HepG2 (cell line): ENCODE measurements around the gene NOXO1. TPM values are rescaled to one million over a fixed set of nuclear protein-coding genes. Genes with fewer than 3 reads are reported as not detected.

ENCODE experiments used
- CSRNP2 ChIP-seq: sonication (generic); formaldehyde crosslinking; conservative IDR thresholded peaks from 2 replicates; pipeline ENCODE4 v1.8.0; 2022; ENCODE audit warnings: low read depth, missing genetic modification reagents
- DR1 ChIP-seq: sonication (generic); formaldehyde crosslinking; IDR thresholded peaks from 2 replicates; pipeline ENCODE4 v1.8.0; 2021; ENCODE audit warnings: mild to moderate bottlenecking, missing genetic modification reagents, inconsistent platforms
- E2F1 ChIP-seq: sonication (generic); formaldehyde crosslinking; IDR thresholded peaks from 2 replicates; pipeline ENCODE4 v1.5.0; 2020; ENCODE audit warnings: missing genetic modification reagents
- FOXC1 ChIP-seq: sonication (generic); formaldehyde crosslinking; IDR thresholded peaks from 2 replicates; pipeline ENCODE4 v1.8.0; 2022; ENCODE audit warnings: mild to moderate bottlenecking, missing genetic modification reagents, borderline replicate concordance
- HOXA9 ChIP-seq: sonication (generic); formaldehyde crosslinking; IDR thresholded peaks from 2 replicates; pipeline ENCODE4 v1.8.1; 2022; ENCODE audit warnings: missing genetic modification reagents, mild to moderate bottlenecking, moderate library complexity, borderline replicate concordance
- KAT8 ChIP-seq: IDR thresholded peaks from 2 replicates; pipeline ENCODE4 v1.6.1; 2016; ENCODE audit warnings: missing genetic modification reagents, missing compliant biosample characterization
- KDM5B ChIP-seq: sonication (generic); formaldehyde crosslinking; IDR thresholded peaks from 2 replicates; pipeline ENCODE4 v1.4.0; 2020; ENCODE audit warnings: missing genetic modification reagents, mild to moderate bottlenecking, borderline replicate concordance
- MLLT10 ChIP-seq: sonication (generic); formaldehyde crosslinking; IDR thresholded peaks from 2 replicates; pipeline ENCODE4 v1.4.0; 2020; ENCODE audit warnings: missing genetic modification reagents
- NCOR1 ChIP-seq: fragments of 200-600 bp; sonication (generic); IDR thresholded peaks from 2 replicates; pipeline ENCODE4 v1.7.0; 2017; ENCODE audit warnings: antibody characterized with exemption, low read length, borderline replicate concordance
- NFATC3 ChIP-seq: sonication (generic); formaldehyde crosslinking; IDR thresholded peaks from 2 replicates; pipeline ENCODE4 v1.5.1; 2020; ENCODE audit warnings: mild to moderate bottlenecking, missing genetic modification reagents
- PAF1 ChIP-seq: IDR thresholded peaks from 2 replicates; pipeline ENCODE4 v1.6.1; 2016; ENCODE audit warnings: missing genetic modification reagents, missing compliant biosample characterization
- PRPF4 ChIP-seq: fragments of 200-400 bp; formaldehyde crosslinking; IDR thresholded peaks from 2 replicates; pipeline ENCODE4 v1.6.1; 2016; ENCODE audit warnings: low read length, low read depth; ENCODE audit not compliant: poor library complexity, severe bottlenecking
- RXRA ChIP-seq: sonication (generic); formaldehyde crosslinking; IDR thresholded peaks from 2 replicates; pipeline ENCODE4 v1.5.1; 2020; ENCODE audit warnings: missing genetic modification reagents
- SMARCC2 ChIP-seq: fragments of 450-650 bp; IDR thresholded peaks from 2 replicates; pipeline ENCODE4 v1.6.1; 2017; ENCODE audit warnings: antibody characterized with exemption, mild to moderate bottlenecking
- SOX5 ChIP-seq: IDR thresholded peaks from 2 replicates; pipeline ENCODE4 v1.6.1; 2016; ENCODE audit warnings: borderline replicate concordance
- ZMAT3 ChIP-seq: sonication (generic); formaldehyde crosslinking; conservative IDR thresholded peaks from 2 replicates; pipeline ENCODE4 v1.7.0; 2021; ENCODE audit warnings: missing genetic modification reagents
- ZMYM2 ChIP-seq: sonication (generic); formaldehyde crosslinking; IDR thresholded peaks from 2 replicates; pipeline ENCODE4 v1.8.0; 2022; ENCODE audit warnings: mild to moderate bottlenecking, missing genetic modification reagents
- ZNF142 ChIP-seq: sonication (generic); formaldehyde crosslinking; IDR thresholded peaks from 2 replicates; pipeline ENCODE4 v1.4.0; 2020; ENCODE audit warnings: missing genetic modification reagents
- ZNF160 ChIP-seq: sonication (generic); formaldehyde crosslinking; IDR thresholded peaks from 2 replicates; pipeline ENCODE4 v1.8.0; 2022; ENCODE audit warnings: mild to moderate bottlenecking, inconsistent platforms, missing genetic modification reagents
- ZNF615 ChIP-seq: sonication (generic); formaldehyde crosslinking; IDR thresholded peaks from 2 replicates; pipeline ENCODE4 v1.5.0; 2020; ENCODE audit warnings: mild to moderate bottlenecking, missing genetic modification reagents, borderline replicate concordance
- ZNF768 ChIP-seq: sonication (generic); formaldehyde crosslinking; IDR thresholded peaks from 2 replicates; pipeline ENCODE4 v1.4.0; 2020; ENCODE audit warnings: missing genetic modification reagents
- ZNF816 ChIP-seq: sonication (generic); formaldehyde crosslinking; IDR thresholded peaks from 2 replicates; pipeline ENCODE4 v1.8.0; 2022; ENCODE audit warnings: missing genetic modification reagents, mild to moderate bottlenecking, borderline replicate concordance
- polyA plus RNA-seq, 8 experiments: library from polyadenylated mRNA; depleted of rRNA in 3 of 8; stranded (reverse) in 7 of 8; unstranded in 1 of 8; fragments of >200 nt; fragmentation: Illumina TruSeq in 4 of 8; extraction: Trizol in 4 of 8; gene quantifications; 2 replicates each; pipeline versions ENCODE4 v1.2.1 to v1.2.3, GENCODE V29; 2011 to 2016; ENCODE audit warnings: low read depth in 4 of 8, missing spikeins in 1 of 8, mixed read lengths in 1 of 8; ENCODE audit not compliant: insufficient read depth in 1 of 8
- total RNA-seq, 5 experiments: library from RNA; depleted of rRNA; stranded (reverse); fragments of >200 nt; fragmentation: Illumina TruSeq; extraction: Trizol; gene quantifications; 2 replicates each; pipeline ENCODE4 v1.2.3, GENCODE V29; 2016; ENCODE audit warnings: low read depth in 1 of 5

The NOXO1 gene
- total and polyA plus RNA-seq, 2 of the 13 experiments (the other 11 are each of a cell fraction or from before 2014, with no cell fraction given), result 0.69 to 1.4 TPM

GRCh38 chr16:1929578-1930337 lies 51.5 kb downstream of the NOXO1 start (continued):
- no peak for TF ChIP-seq ZNF142 (CRISPR knock-in tag)
- no peak for TF ChIP-seq ZMYM2 (CRISPR knock-in tag)
- TF ChIP-seq PRPF4, result no peak
- no peak for TF ChIP-seq KAT8 (CRISPR knock-in tag)
- no peak for TF ChIP-seq NCOR1
- TF ChIP-seq SOX5 (CRISPR knock-in tag), result no peak
- no peak for TF ChIP-seq RXRA (CRISPR knock-in tag)
- no peak; the same call in 1 of the 2 replicates for TF ChIP-seq ZMAT3
- peak; percentile 54; the same call in 1 of the 2 replicates for TF ChIP-seq ZNF768 (CRISPR knock-in tag)
- TF ChIP-seq ZNF615 (CRISPR knock-in tag), result no peak
- TF ChIP-seq MLLT10 (CRISPR knock-in tag), result no peak
- TF ChIP-seq DR1, result no peak
- TF ChIP-seq E2F1 (CRISPR knock-in tag), result peak; percentile 67; the same call in 1 of the 2 replicates
- no peak for TF ChIP-seq PAF1 (CRISPR knock-in tag)
- peak; percentile 90; the same call in 1 of the 2 replicates for TF ChIP-seq KDM5B (CRISPR knock-in tag)
- peak; percentile 80; the same call in 1 of the 2 replicates for TF ChIP-seq HOXA9 (CRISPR knock-in tag)
- no peak for TF ChIP-seq SMARCC2
- peak; percentile 74; the same call in 1 of the 2 replicates for TF ChIP-seq ZNF160 (CRISPR knock-in tag)
- peak; percentile 72; the same call in 1 of the 2 replicates for TF ChIP-seq FOXC1 (CRISPR knock-in tag)
- no peak for TF ChIP-seq CSRNP2 (CRISPR knock-in tag)
- TF ChIP-seq NFATC3 (CRISPR knock-in tag), result no peak
- peak; percentile 63; the same call in 1 of the 2 replicates for TF ChIP-seq ZNF816 (CRISPR knock-in tag)
